Peyer's patch (tissue), 4 donors: ENCODE measurements around the gene BMP5.

Experiments
- POLR2A ChIP-seq, 2 donors: fragments of 450-650 bp; IDR thresholded peaks; one replicate each; pipeline ENCODE4 v1.5.1; 2017; ENCODE audit warnings: antibody characterized with exemption in 2 of 2, mild to moderate bottlenecking in 2 of 2, moderate library complexity in 2 of 2
- TF ChIP-seq, protein P1 (sequence below), 6 experiments: fragments of 450-650 bp in 4 of 6; fragments of 200-600 bp in 2 of 6; sonication (generic) in 1 of 6; IDR thresholded peaks; one replicate each; pipeline ENCODE4 v1.5.1; 2017 to 2019; ENCODE audit warnings: antibody characterized with exemption in 6 of 6, mild to moderate bottlenecking in 3 of 6, moderate library complexity in 1 of 6

DNA sequence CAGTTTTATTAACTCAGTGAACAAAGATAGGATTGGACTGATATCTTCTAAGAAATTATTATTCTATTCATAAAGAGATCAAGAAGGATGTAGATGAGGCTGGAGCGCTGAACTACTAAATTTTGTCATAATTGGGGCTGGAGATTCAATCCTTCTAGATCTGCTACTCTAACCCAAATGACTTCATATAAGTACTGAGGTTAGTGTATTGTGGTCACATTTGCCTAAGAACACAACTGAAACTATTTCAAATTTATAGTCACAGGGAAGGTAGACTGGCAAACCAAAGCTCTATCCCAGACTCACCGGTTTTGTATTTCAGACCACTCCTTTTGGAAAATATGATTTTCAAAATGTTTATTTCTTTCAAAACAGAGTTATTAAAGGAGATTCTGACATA lies 96.7 kb downstream of the BMP5 start:
- TF ChIP-seq, protein P1, sequence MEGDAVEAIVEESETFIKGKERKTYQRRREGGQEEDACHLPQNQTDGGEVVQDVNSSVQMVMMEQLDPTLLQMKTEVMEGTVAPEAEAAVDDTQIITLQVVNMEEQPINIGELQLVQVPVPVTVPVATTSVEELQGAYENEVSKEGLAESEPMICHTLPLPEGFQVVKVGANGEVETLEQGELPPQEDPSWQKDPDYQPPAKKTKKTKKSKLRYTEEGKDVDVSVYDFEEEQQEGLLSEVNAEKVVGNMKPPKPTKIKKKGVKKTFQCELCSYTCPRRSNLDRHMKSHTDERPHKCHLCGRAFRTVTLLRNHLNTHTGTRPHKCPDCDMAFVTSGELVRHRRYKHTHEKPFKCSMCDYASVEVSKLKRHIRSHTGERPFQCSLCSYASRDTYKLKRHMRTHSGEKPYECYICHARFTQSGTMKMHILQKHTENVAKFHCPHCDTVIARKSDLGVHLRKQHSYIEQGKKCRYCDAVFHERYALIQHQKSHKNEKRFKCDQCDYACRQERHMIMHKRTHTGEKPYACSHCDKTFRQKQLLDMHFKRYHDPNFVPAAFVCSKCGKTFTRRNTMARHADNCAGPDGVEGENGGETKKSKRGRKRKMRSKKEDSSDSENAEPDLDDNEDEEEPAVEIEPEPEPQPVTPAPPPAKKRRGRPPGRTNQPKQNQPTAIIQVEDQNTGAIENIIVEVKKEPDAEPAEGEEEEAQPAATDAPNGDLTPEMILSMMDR (IDR thresholded peaks at IDR 0.05) = no peak
- no peak for TF ChIP-seq POLR2A (IDR thresholded peaks at IDR 0.05)
